Mucosa of stomach (tissue), 1 donor: ENCODE measurements around the gene METTL27.

Experiments used
- H3K27me3 ChIP-seq: one replicate; pipeline ENCODE4 v1.7.0; 2013; ENCODE audit warnings: mild to moderate bottlenecking, low read length; ENCODE audit not compliant: control insufficient read depth, insufficient read depth
- H3K36me3 ChIP-seq: one replicate; pipeline ENCODE4 v1.7.0; 2013; ENCODE audit warnings: low read length; ENCODE audit not compliant: control insufficient read depth, insufficient read depth
- H3K4me1 ChIP-seq: one replicate; pipeline ENCODE4 v1.7.0; 2013; ENCODE audit warnings: mild to moderate bottlenecking, low read length; ENCODE audit not compliant: control insufficient read depth, insufficient read depth
- H3K4me3 ChIP-seq: one replicate; pipeline ENCODE4 v1.7.0; 2013; ENCODE audit warnings: low read length
- H3K9ac ChIP-seq: one replicate; pipeline ENCODE4 v1.7.0; 2013; ENCODE audit warnings: mild to moderate bottlenecking, low read length, moderate library complexity
- H3K9me3 ChIP-seq: one replicate; pipeline ENCODE4 v1.7.0; 2013; ENCODE audit warnings: mild to moderate bottlenecking, low read length, moderate library complexity; ENCODE audit not compliant: control insufficient read depth
- donor health status: Pancreatic carcinoma.

METTL27 gene

DNA sequence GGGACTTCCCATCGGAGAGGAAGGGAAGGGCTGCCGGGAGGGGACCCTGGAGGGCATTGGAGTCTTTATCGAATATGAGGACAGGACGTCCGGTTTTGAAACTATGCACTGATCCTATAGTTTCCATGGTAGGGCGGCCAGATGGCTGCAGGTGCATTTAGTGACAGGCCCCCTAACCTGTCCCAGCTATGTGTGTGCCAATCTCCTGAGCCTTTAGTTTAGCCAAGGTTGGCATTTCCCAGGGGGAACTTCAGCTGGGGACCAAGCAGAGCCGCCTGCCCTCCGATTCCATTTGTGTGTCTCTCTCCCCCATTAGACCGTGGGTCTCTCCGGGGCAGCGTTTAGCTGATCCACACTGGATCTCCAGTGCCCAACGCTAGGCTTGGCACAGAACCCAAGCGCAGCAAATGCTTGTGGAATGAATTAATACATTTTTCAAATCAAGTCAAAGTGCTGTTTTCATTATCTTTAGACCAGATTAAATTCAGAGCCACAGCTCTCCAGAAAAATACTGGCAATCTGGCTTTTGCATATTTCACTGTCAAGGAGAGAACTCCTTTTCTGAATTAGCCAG, 38.5 kb upstream of the METTL27 start:
- H3K27me3 ChIP-seq: peaks cover 19% of the 10 kb centered on the region
- H3K4me1 ChIP-seq: peaks cover 13% of the 10 kb centered on the region
- H3K9me3 ChIP-seq: no peaks in the 10 kb centered on the region
- no peak overlapping the region for H3K9ac ChIP-seq
- no peak overlapping the region for H3K4me3 ChIP-seq
- no peaks in the 10 kb centered on the region for H3K36me3 ChIP-seq

DNA sequence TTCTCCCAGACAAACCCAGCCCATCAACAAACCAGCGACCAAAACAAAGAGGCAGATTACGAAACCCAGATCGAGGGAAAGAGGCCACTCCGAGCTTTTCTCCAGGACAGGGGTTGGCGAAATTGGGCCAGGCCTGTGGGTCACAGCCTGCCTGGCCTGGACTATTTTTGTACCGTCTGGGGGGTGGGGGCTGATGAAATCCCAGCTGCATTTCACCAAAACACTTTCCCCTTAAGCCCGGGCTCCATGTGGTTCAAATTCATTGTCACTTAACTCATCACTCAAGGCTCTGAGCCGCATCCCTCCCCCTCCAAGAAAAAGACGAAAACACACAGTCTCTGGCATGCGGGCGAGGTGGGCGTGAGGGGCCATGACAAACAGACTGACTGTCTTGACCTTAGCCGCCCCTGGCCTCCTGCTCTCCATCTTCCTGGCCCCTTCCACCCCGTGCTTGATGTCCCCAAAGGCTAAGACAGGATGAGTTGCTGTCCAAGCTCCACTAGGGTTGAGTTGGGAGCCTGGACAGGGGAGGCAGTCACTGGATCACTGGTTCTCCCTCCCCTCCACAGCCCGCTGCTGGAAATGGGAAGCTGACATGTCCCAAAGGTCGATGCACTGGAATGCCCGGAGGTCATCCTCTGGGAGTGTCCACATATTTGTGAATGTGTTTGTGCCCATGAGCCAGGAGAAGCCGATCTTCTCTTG, 37.8 kb upstream of the METTL27 start:
- peaks cover 13% of the 10 kb centered on the region for H3K4me1 ChIP-seq
- H3K27me3 ChIP-seq: peaks cover 19% of the 10 kb centered on the region
- H3K9me3 ChIP-seq: no peaks in the 10 kb centered on the region
- no peaks in the 10 kb centered on the region for H3K36me3 ChIP-seq
- H3K4me3 ChIP-seq: no peak overlapping the region
- no peak overlapping the region for H3K9ac ChIP-seq

DNA sequence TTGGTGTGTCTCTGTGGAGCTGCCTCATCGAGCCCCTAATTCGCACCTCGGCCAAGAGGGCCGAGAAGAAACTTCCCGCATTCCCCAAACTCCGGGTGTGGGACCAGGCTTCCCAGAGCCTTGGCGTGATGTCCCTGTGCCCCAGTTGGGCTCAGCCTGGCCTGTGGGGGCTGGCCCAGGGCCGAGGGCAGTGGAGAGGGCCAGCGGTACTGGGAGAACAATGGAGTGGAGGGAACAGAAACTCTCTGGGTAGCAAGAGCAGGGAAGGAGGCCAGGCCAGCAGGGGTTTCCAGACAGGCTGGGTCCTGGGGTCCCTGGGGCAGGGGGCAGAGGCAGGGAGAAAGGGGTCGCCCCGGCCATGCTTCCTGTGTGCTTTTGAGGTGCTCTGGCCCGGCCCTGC, 34.7 kb upstream of the METTL27 start:
- Histone ChIP-seq H3K9ac (no peak overlapping the region), H3K27me3 (peaks cover 22% of the 10 kb centered on the region), H3K9me3 (no peaks in the 10 kb centered on the region), H3K4me3 (no peak overlapping the region), H3K4me1 (peaks cover 13% of the 10 kb centered on the region), H3K36me3 (no peaks in the 10 kb centered on the region)

- no peaks in the 10 kb centered on the region for H3K9me3 ChIP-seq
- peaks cover 22% of the 10 kb centered on the region for H3K27me3 ChIP-seq
- H3K36me3 ChIP-seq: no peaks in the 10 kb centered on the region
- H3K9ac ChIP-seq: no peak overlapping the region
- H3K4me3 ChIP-seq: no peak overlapping the region
- peaks cover 13% of the 10 kb centered on the region for H3K4me1 ChIP-seq
Measured at GRCh38 chr7:73876361-73876760, 34.0 kb upstream of the METTL27 start.

DNA sequence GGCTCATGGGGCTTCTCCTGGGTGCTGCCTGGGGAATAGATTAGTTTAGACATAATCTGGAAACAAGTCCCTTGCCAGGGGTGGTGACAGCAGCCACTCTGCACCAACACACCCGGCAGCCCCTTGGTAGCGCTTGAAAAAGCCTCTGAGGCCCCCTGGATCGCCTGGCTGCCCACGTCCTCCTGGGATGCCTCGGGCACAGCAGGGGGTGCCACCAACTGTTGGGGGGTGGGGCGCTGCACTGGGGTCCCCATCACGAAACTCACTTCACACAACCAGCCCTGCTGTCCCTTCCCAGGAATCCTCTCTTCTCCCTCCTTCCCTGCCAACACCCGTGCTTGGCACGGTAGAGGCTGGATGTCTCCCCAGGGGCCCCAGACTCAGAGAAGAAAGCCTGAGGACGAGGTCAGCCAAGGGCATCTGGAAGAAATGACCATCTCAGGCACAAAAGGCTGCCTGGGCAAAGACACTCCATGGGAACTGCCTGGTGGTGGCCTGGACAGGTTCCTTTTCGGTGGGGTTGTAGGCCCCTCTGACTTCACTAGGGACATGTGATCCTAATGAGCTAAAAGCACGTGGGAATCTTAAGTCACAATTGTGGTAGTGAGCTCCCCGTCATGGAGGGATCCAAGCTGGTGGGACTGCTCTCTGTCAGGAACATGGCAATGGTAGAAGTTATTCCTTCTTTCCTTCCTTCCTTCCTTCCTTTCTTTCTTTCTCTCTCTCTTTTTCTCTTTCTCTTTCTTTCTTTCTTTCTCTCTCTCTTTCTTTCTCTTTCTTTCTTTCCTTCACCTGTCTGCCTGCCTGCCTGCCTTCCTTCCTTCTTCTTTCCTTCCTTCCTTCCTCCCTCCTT, 30.0 kb upstream of the METTL27 start:
- peaks cover 10% of the 10 kb centered on the region for H3K27me3 ChIP-seq
- no peak overlapping the region for H3K4me3 ChIP-seq
- no peaks in the 10 kb centered on the region for H3K36me3 ChIP-seq
- H3K9me3 ChIP-seq: no peaks in the 10 kb centered on the region
- H3K9ac ChIP-seq: no peak overlapping the region
- H3K4me1 ChIP-seq: peaks cover 9% of the 10 kb centered on the region

- H3K4me1 ChIP-seq: peaks cover 9% of the 10 kb centered on the region
Measured at GRCh38 chr7:73871163-73872011, 29.1 kb upstream of the METTL27 start.

DNA sequence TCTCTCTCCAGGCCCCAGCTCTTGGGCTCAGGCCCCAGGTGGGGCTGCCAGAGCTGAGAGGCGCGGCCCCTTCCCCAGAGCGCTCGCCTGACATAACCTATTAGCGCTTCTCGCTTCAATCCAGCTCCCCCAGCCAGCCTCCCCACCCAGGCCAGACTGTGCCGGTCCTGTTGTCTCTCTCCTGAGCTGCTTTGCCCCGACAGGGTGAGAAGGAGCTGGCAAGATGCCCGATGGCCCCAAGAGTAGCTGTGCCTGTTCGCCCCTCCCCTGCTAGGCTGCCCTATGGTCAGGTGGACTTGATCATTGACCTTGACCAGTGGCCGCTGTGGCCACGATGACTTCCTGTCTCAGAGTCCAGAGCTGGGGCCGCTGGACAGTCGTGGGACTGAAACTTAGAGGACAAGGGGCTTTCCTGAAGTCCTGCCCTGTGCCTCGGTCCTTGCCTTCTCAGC, 27.8 kb upstream of the METTL27 start:
- Histone ChIP-seq H3K36me3 (no peaks in the 10 kb centered on the region), H3K4me3 (no peak overlapping the region), H3K9me3 (no peaks in the 10 kb centered on the region), H3K9ac (no peak overlapping the region), H3K4me1 (peaks cover 9% of the 10 kb centered on the region), H3K27me3 (peaks cover 10% of the 10 kb centered on the region)

More at GRCh38 chr7:73871163-73872011, 29.1 kb upstream of the METTL27 start:
- no peaks in the 10 kb centered on the region for H3K9me3 ChIP-seq
- no peak overlapping the region for H3K4me3 ChIP-seq
- H3K36me3 ChIP-seq: no peaks in the 10 kb centered on the region
- H3K27me3 ChIP-seq: peaks cover 10% of the 10 kb centered on the region
- H3K9ac ChIP-seq: no peak overlapping the region

DNA sequence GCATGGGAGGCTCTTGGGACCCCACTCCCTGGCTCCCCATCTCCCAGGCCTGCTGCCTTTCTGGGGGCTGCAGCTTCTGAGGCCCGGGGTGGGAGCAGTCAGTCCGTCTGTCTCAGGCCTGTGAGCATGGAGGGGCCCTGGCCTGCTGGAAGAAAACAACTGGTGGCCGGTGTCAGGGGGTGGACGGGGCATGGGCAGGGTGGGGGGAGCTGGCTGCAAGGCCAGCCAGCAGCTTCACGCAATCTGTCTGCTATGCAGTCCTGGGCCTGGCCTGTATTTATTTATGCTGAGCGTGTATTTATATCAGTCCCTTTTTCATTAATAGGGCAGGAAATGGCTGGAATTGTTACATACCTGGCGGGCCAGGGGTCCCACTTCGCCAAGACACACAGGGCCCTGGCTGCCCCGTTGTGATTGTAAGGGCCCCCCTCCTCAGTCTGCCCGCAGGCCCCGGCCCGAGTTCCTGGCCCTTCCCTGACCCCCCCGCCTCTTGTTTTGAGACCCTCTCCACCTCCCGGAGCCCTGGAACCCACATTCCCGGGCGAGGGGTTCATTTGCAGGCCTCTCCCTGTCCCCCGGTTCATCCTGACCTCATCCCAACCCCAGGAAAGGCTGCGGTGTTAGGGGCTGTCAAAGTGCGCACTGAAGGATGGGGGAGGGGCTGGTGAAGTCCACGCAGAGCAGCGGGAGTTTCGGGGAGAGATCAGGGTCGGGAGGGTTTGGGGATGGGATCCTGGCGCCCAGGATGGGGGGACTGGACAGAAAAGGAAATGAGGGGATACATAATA, 26.9 kb upstream of the METTL27 start:
- Histone ChIP-seq H3K36me3 (no peaks in the 10 kb centered on the region), H3K9ac (no peak overlapping the region), H3K4me1 (peaks cover 9% of the 10 kb centered on the region), H3K4me3 (no peak overlapping the region), H3K9me3 (no peaks in the 10 kb centered on the region), H3K27me3 (peaks cover 10% of the 10 kb centered on the region)

- Histone ChIP-seq H3K36me3 (no peaks in the 10 kb centered on the region), H3K27me3 (peaks cover 7% of the 10 kb centered on the region), H3K4me3 (no peak overlapping the region), H3K4me1 (peaks cover 5% of the 10 kb centered on the region), H3K9ac (no peak overlapping the region), H3K9me3 (no peaks in the 10 kb centered on the region)
Measured at GRCh38 chr7:73866446-73866767, 24.1 kb upstream of the METTL27 start.

DNA sequence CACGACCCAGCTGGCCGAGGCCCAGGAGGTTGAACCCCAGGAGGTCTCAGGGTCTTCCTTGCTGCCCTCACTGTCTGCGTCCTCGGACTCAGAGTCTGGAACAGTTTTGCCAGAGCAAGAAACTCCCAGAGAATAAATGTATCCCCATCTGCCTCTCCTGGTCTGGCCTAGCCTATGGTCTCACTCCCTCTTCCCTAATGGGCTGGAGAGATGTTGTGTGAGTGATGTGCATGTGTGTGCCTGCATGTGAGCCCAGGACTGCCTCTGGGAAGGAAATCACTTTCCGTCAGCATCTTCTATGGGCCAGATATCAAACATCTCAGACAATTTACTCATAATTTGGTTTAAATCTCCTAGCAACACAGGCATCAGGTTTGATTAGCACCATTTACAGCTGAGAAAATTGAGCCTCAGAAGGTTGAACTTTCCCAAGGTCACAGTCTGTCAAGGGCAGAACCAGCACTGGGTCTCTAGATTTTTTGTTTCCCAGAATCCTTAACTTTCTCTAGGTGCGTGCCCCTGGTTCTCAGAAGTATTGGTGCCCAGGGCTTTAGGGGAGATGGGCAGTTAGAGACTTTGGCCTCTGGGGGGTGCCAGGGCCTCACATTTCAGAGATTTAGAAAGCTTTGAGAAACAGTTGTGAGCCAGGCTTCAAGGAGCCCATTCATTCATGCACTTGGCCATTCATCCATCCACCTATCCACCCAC, 23.6 kb upstream of the METTL27 start:
- Histone ChIP-seq H3K36me3 (no peaks in the 10 kb centered on the region), H3K9ac (no peak overlapping the region), H3K4me3 (no peak overlapping the region), H3K27me3 (peaks cover 2% of the 10 kb centered on the region), H3K9me3 (no peaks in the 10 kb centered on the region), H3K4me1 (peaks cover 3% of the 10 kb centered on the region)
